ENCODE results near the gene DZANK1.

Gene DZANK1

GRCh38 chr20:18440403-18440802, 26.4 kb downstream of the DZANK1 start:
- Histone ChIP-seq H3K9ac (ENCODE audit: insufficient read length, low read depth) (no peak overlapping the region), H3K4me3 (ENCODE audit: insufficient read length, low read depth) (no peak overlapping the region), H3K4me1 (ENCODE audit: insufficient read depth, insufficient read length) (no peaks in the 10 kb centered on the region), H3K36me3 (ENCODE audit: insufficient read depth, insufficient read length, low read length) (no peaks in the 10 kb centered on the region), H3K9me3 (ENCODE audit: insufficient read depth, low read length) (no peaks in the 10 kb centered on the region), H3K27me3 (ENCODE audit: insufficient read depth, insufficient read length) (no peaks in the 10 kb centered on the region)
- DNase-seq (ENCODE audit: low read depth, low spot score): no peak
- TF ChIP-seq YY1 (IDR thresholded peaks at IDR 0.05; ENCODE audit: insufficient read depth, insufficient read length) (no peak), ZNF274 (IDR thresholded peaks at IDR 0.05; ENCODE audit: low read depth, low read length) (no peak), SUZ12 (IDR thresholded peaks at IDR 0.05; ENCODE audit: extremely low read depth, insufficient read depth, insufficient read length) (no peak)

GRCh38 chr20:18436847-18437246, 30.0 kb downstream of the DZANK1 start:
- TF ChIP-seq ZNF274 (IDR thresholded peaks at IDR 0.05; ENCODE audit: low read depth, low read length) (no peak), YY1 (IDR thresholded peaks at IDR 0.05; ENCODE audit: insufficient read depth, insufficient read length) (no peak)
- no peaks in the 10 kb centered on the region for H3K27me3 ChIP-seq (ENCODE audit: insufficient read depth, insufficient read length)
- H3K9me3 ChIP-seq (ENCODE audit: insufficient read depth, low read length): no peaks in the 10 kb centered on the region
- no peaks in the 10 kb centered on the region for H3K4me1 ChIP-seq (ENCODE audit: insufficient read depth, insufficient read length)
- H3K36me3 ChIP-seq (ENCODE audit: insufficient read depth, insufficient read length, low read length): no peaks in the 10 kb centered on the region
- H3K9ac ChIP-seq (ENCODE audit: insufficient read length, low read depth): no peak overlapping the region
- DNase-seq (ENCODE audit: low read depth, low spot score): no peak
- H3K4me3 ChIP-seq (ENCODE audit: insufficient read length, low read depth): no peak overlapping the region

GRCh38 chr20:18431206-18431605, 35.6 kb downstream of the DZANK1 start:
- H3K4me1 ChIP-seq (ENCODE audit: insufficient read depth, insufficient read length): no peaks in the 10 kb centered on the region
- H3K4me3 ChIP-seq (ENCODE audit: insufficient read length, low read depth): no peak overlapping the region
- no peaks in the 10 kb centered on the region for H3K36me3 ChIP-seq (ENCODE audit: insufficient read depth, insufficient read length, low read length)
- H3K9me3 ChIP-seq (ENCODE audit: insufficient read depth, low read length): no peaks in the 10 kb centered on the region
- no peak for DNase-seq (ENCODE audit: low read depth, low spot score)
- no peaks in the 10 kb centered on the region for H3K27me3 ChIP-seq (ENCODE audit: insufficient read depth, insufficient read length)
- no peak overlapping the region for H3K9ac ChIP-seq (ENCODE audit: insufficient read length, low read depth)
- TF ChIP-seq SUZ12 (IDR thresholded peaks at IDR 0.05; ENCODE audit: extremely low read depth, insufficient read depth, insufficient read length) (no peak), YY1 (IDR thresholded peaks at IDR 0.05; ENCODE audit: insufficient read depth, insufficient read length) (no peak), ZNF274 (IDR thresholded peaks at IDR 0.05; ENCODE audit: low read depth, low read length) (no peak)

GRCh38 chr20:18430172-18430826, 36.5 kb downstream of the DZANK1 start:
- no peak for TF ChIP-seq SUZ12 (IDR thresholded peaks at IDR 0.05; ENCODE audit: extremely low read depth, insufficient read depth, insufficient read length)
- TF ChIP-seq YY1 (IDR thresholded peaks at IDR 0.05; ENCODE audit: insufficient read depth, insufficient read length): no peak
- no peak for TF ChIP-seq ZNF274 (IDR thresholded peaks at IDR 0.05; ENCODE audit: low read depth, low read length)
- Histone ChIP-seq H3K9ac (ENCODE audit: insufficient read length, low read depth) (no peak overlapping the region), H3K9me3 (ENCODE audit: insufficient read depth, low read length) (no peaks in the 10 kb centered on the region), H3K4me3 (ENCODE audit: insufficient read length, low read depth) (no peak overlapping the region), H3K27me3 (ENCODE audit: insufficient read depth, insufficient read length) (no peaks in the 10 kb centered on the region), H3K36me3 (ENCODE audit: insufficient read depth, insufficient read length, low read length) (no peaks in the 10 kb centered on the region), H3K4me1 (ENCODE audit: insufficient read depth, insufficient read length) (no peaks in the 10 kb centered on the region)
- DNase-seq (ENCODE audit: low read depth, low spot score): no peak

- DNase-seq (ENCODE audit: low read depth, low spot score): no peak
- Histone ChIP-seq H3K4me3 (ENCODE audit: insufficient read length, low read depth) (no peak overlapping the region), H3K4me1 (ENCODE audit: insufficient read depth, insufficient read length) (no peaks in the 10 kb centered on the region), H3K9me3 (ENCODE audit: insufficient read depth, low read length) (no peaks in the 10 kb centered on the region), H3K9ac (ENCODE audit: insufficient read length, low read depth) (no peak overlapping the region), H3K36me3 (ENCODE audit: insufficient read depth, insufficient read length, low read length) (no peaks in the 10 kb centered on the region), H3K27me3 (ENCODE audit: insufficient read depth, insufficient read length) (no peaks in the 10 kb centered on the region)
- TF ChIP-seq ZNF274 (IDR thresholded peaks at IDR 0.05; ENCODE audit: low read depth, low read length) (no peak), SUZ12 (IDR thresholded peaks at IDR 0.05; ENCODE audit: extremely low read depth, insufficient read depth, insufficient read length) (no peak), YY1 (IDR thresholded peaks at IDR 0.05; ENCODE audit: insufficient read depth, insufficient read length) (no peak)
These were observed 38.2 kb downstream of the DZANK1 start for GRCh38 chr20:18428490-18429173.

- no peaks in the 10 kb centered on the region for H3K4me1 ChIP-seq (ENCODE audit: insufficient read depth, insufficient read length)
- no peak for TF ChIP-seq SUZ12 (IDR thresholded peaks at IDR 0.05; ENCODE audit: extremely low read depth, insufficient read depth, insufficient read length)
- no peak for TF ChIP-seq YY1 (IDR thresholded peaks at IDR 0.05; ENCODE audit: insufficient read depth, insufficient read length)
- no peak for TF ChIP-seq ZNF274 (IDR thresholded peaks at IDR 0.05; ENCODE audit: low read depth, low read length)
- H3K36me3 ChIP-seq (ENCODE audit: insufficient read depth, insufficient read length, low read length): no peaks in the 10 kb centered on the region
- no peaks in the 10 kb centered on the region for H3K9me3 ChIP-seq (ENCODE audit: insufficient read depth, low read length)
- DNase-seq (ENCODE audit: low read depth, low spot score): no peak
- H3K4me3 ChIP-seq (ENCODE audit: insufficient read length, low read depth): no peak overlapping the region
- no peaks in the 10 kb centered on the region for H3K27me3 ChIP-seq (ENCODE audit: insufficient read depth, insufficient read length)
- no peak overlapping the region for H3K9ac ChIP-seq (ENCODE audit: insufficient read length, low read depth)
These were observed 39.6 kb downstream of the DZANK1 start for GRCh38 chr20:18427214-18427613.

- Histone ChIP-seq H3K9ac (ENCODE audit: insufficient read length, low read depth) (no peak overlapping the region), H3K4me1 (ENCODE audit: insufficient read depth, insufficient read length) (no peaks in the 10 kb centered on the region), H3K36me3 (ENCODE audit: insufficient read depth, insufficient read length, low read length) (no peaks in the 10 kb centered on the region), H3K27me3 (ENCODE audit: insufficient read depth, insufficient read length) (no peaks in the 10 kb centered on the region), H3K9me3 (ENCODE audit: insufficient read depth, low read length) (no peaks in the 10 kb centered on the region), H3K4me3 (ENCODE audit: insufficient read length, low read depth) (no peak overlapping the region)
- no peak for TF ChIP-seq SUZ12 (IDR thresholded peaks at IDR 0.05; ENCODE audit: extremely low read depth, insufficient read depth, insufficient read length)
- TF ChIP-seq YY1 (IDR thresholded peaks at IDR 0.05; ENCODE audit: insufficient read depth, insufficient read length): no peak
- no peak for TF ChIP-seq ZNF274 (IDR thresholded peaks at IDR 0.05; ENCODE audit: low read depth, low read length)
- no peak for DNase-seq (ENCODE audit: low read depth, low spot score)
These were observed 45.2 kb downstream of the DZANK1 start for GRCh38 chr20:18421608-18422007.
